ENCODE results near the gene DNAH1.

- no peak for TF ChIP-seq POLR2A (IDR thresholded peaks at IDR 0.05; ENCODE audit: low read length)
- no peak for TF ChIP-seq GATA1 (IDR thresholded peaks at IDR 0.05; ENCODE audit: low read depth, low read length)
Measured at GRCh38 chr3:52315006-52315405, 1.1 kb upstream of the DNAH1 start.
